ENCODE measurements around the gene PCDH18.

DNA sequence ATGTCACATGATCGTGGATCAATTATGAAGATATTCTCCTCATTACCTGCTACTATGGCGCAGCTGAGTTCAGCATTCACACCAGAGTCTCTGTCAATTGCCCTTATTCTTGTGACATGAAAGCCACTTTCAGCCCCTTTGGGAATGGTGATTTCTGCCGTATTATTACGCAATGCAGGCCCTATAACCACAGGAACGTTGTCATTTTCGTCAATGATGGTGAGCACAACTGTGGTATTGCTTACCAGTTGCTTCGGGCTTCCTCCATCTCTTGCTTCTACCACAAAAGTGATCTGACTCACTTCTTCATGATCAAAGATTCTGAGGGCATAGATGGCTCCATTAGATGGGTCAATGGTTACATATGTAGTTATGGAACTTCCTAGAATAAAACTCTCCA, 2.1 kb downstream of the PCDH18 start:
- TF ChIP-seq CTCF (IDR thresholded peaks at IDR 0.05) (no peak), POLR2A (IDR thresholded peaks at IDR 0.05) (no peak)

Data from sigmoid colon (tissue), 3 donors.